ENCODE results near the gene SUSD5. TPM values are rescaled to one million over a fixed set of nuclear protein-coding genes. Genes with fewer than 3 reads are reported as not detected.

SUSD5 gene
- total RNA-seq, 1 experiment from 2014 or later, result 4.9 TPM

DNA sequence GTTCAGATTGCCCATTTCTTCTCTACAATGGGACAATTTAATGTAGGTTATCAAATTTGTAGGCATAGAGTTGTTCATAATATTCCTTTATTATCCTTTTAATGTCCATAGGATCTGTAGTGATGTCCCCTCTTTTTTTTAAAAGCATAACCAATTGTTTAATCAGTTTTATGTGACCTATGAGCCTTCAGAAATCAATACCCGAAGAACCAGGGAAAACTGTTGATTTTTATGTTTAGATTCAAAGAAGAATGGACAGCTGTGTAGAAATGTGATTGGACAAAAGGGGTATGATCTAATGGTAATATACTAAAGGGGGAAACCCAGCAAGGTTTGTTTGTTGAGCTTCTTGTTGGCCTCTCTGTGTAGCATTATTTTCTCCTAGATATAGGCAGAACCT lies 39.5 kb downstream of the SUSD5 start:
- TF ChIP-seq, protein P1, sequence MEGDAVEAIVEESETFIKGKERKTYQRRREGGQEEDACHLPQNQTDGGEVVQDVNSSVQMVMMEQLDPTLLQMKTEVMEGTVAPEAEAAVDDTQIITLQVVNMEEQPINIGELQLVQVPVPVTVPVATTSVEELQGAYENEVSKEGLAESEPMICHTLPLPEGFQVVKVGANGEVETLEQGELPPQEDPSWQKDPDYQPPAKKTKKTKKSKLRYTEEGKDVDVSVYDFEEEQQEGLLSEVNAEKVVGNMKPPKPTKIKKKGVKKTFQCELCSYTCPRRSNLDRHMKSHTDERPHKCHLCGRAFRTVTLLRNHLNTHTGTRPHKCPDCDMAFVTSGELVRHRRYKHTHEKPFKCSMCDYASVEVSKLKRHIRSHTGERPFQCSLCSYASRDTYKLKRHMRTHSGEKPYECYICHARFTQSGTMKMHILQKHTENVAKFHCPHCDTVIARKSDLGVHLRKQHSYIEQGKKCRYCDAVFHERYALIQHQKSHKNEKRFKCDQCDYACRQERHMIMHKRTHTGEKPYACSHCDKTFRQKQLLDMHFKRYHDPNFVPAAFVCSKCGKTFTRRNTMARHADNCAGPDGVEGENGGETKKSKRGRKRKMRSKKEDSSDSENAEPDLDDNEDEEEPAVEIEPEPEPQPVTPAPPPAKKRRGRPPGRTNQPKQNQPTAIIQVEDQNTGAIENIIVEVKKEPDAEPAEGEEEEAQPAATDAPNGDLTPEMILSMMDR (conservative IDR thresholded peaks at IDR 0.05), result no peak
- H3K4me1 Mint-ChIP-seq, result no peaks in the 10 kb centered on the region
- Histone ChIP-seq H3K27me3 (ENCODE audit: insufficient read depth, low read length) (no peaks in the 10 kb centered on the region), H3K9ac (ENCODE audit: extremely low read depth, insufficient read length, low read length) (no peak overlapping the region), H3K56ac (ENCODE audit: insufficient read length, low read depth, low read length) (no peak overlapping the region), H3K18ac (ENCODE audit: insufficient read length, low read depth, low read length) (no peak overlapping the region), H3K23ac (ENCODE audit: insufficient read length, low read depth, low read length) (no peak overlapping the region), H3K4ac (ENCODE audit: low read depth, low read length) (no peak overlapping the region), H3K4me1 (ENCODE audit: insufficient read depth, low read length) (no peaks in the 10 kb centered on the region), H4K20me1 (ENCODE audit: control insufficient read depth, insufficient read depth, insufficient read length) (no peaks in the 10 kb centered on the region), H3K23me2 (ENCODE audit: insufficient read length, low read depth, low read length, poor library complexity, severe bottlenecking) (no peaks in the 10 kb centered on the region), H3K79me1 (ENCODE audit: insufficient read depth, low read depth, low read length, poor library complexity, severe bottlenecking) (no peaks in the 10 kb centered on the region), H2AK5ac (ENCODE audit: insufficient read length, low read length) (no peak overlapping the region), H2BK20ac (ENCODE audit: low read depth, low read length, poor library complexity, severe bottlenecking) (no peak overlapping the region), H2BK12ac (ENCODE audit: insufficient read length, low read depth, low read length) (no peak overlapping the region), H2BK120ac (ENCODE audit: low read depth, low read length, poor library complexity, severe bottlenecking) (no peak overlapping the region), H3K14ac (ENCODE audit: insufficient read depth, low read length) (no peak overlapping the region), H2AFZ (ENCODE audit: low read length) (no peak overlapping the region), H3K4me2 (ENCODE audit: insufficient read depth, insufficient read length, low read length) (no peak overlapping the region), H2BK5ac (ENCODE audit: insufficient read length, low read length) (no peak overlapping the region), H3K27ac (ENCODE audit: insufficient read length, low read depth, low read length) (no peak overlapping the region), H4K91ac (ENCODE audit: insufficient read length, low read depth, low read length) (no peak overlapping the region), H3T11ph (ENCODE audit: low read length) (no peak overlapping the region), H3K79me2 (ENCODE audit: insufficient read depth, low read length) (no peaks in the 10 kb centered on the region), H4K5ac (ENCODE audit: insufficient read length, low read depth, low read length) (no peak overlapping the region), H3K9me3 (ENCODE audit: control insufficient read depth, low read depth, low read length) (no peaks in the 10 kb centered on the region), H2BK15ac (ENCODE audit: low read depth, low read length) (no peak overlapping the region), H4K8ac (replicated peaks; ENCODE audit: insufficient read length, low read depth, low read length) (no peak overlapping the region)
- H3K36me3 Mint-ChIP-seq (ENCODE audit: insufficient read depth in 1 of 3, low read depth in 3 of 3), result peaks cover 0 to 1% (median 0%) of the 10 kb centered on the region in 3 experiments; a peak in 3 of 7 replicates
- DNase-seq, result no peak
- H3K27me3 Mint-ChIP-seq (ENCODE audit: low read depth), result no peaks in the 10 kb centered on the region
- no peak overlapping the region for H3K27ac Mint-ChIP-seq
- no CpG with 5 or more reads among the region's 1 CpG for WGBS (ENCODE audit: extremely low coverage, insufficient read length, low lambda C conversion rate)
- no peak overlapping the region for H3K4me3 Mint-ChIP-seq
- H3K9me3 Mint-ChIP-seq, result peaks cover 0 to 5% of the 10 kb centered on the region in 2 experiments; a peak in 3 of 5 replicates
